Gastrocnemius medialis (tissue), 4 donors: ENCODE measurements around the gene IDH2. TPM values are rescaled to one million over a fixed set of nuclear protein-coding genes. Genes with fewer than 3 reads are reported as not detected.

Source experiments
- ATAC-seq, 2 donors: fragments of 150-250 bp; one replicate each; pipeline ENCODE4 v1.9.1; 2016
- DNase-seq, 2 donors: peaks; one replicate each; pipeline ENCODE4 v3.0.0-alpha.2; 2019
- H3K27ac ChIP-seq, 4 donors: fragments of 200-600 bp; sonication (generic); 1 replicate in 1 of 4; 2 replicates in 3 of 4; pipeline ENCODE4 v1.5.1; 2016 to 2018; ENCODE audit warnings: mild to moderate bottlenecking in 2 of 4, moderate library complexity in 1 of 4
- H3K27me3 ChIP-seq, 3 donors: fragments of 200-600 bp; sonication (generic) in 2 of 3; 1 replicate in 1 of 3; 2 replicates in 2 of 3; pipeline versions ENCODE4 v1.5.1 to v1.6.0; 2016 to 2019; ENCODE audit warnings: mild to moderate bottlenecking in 1 of 3, moderate library complexity in 1 of 3
- H3K36me3 ChIP-seq, 2 donors: fragments of 200-600 bp; sonication (generic) in 1 of 2; one replicate each; pipeline ENCODE4 v1.5.1; 2017 to 2018
- H3K4me1 ChIP-seq, 2 donors: fragments of 200-600 bp; sonication (generic) in 1 of 2; one replicate each; pipeline ENCODE4 v1.5.1; 2016 to 2017; ENCODE audit warnings: mild to moderate bottlenecking in 2 of 2
- H3K4me3 ChIP-seq, 4 donors: fragments of 200-600 bp; sonication (generic) in 3 of 4; 1 replicate in 1 of 4; 2 replicates in 3 of 4; pipeline ENCODE4 v1.5.1; 2016 to 2019; ENCODE audit warnings: mild to moderate bottlenecking in 2 of 4
- H3K9me3 ChIP-seq, 3 donors: fragments of 200-600 bp; sonication (generic) in 2 of 3; 1 replicate in 1 of 3; 2 replicates in 2 of 3; pipeline ENCODE4 v1.5.1; 2016 to 2019
- CTCF ChIP-seq, 5 experiments: fragments of 450-650 bp in 3 of 5; fragments of 200-600 bp in 2 of 5; sonication (generic) in 2 of 5; IDR thresholded peaks in 4 of 5; conservative IDR thresholded peaks in 1 of 5; 1 replicate in 4 of 5; 2 replicates in 1 of 5; pipeline ENCODE4 v1.5.1; 2016 to 2019; ENCODE audit warnings: antibody characterized with exemption in 5 of 5, mild to moderate bottlenecking in 3 of 5, moderate library complexity in 3 of 5
- POLR2A ChIP-seq, 2 donors: fragments of 450-650 bp; IDR thresholded peaks; one replicate each; pipeline ENCODE4 v1.6.1; 2017; ENCODE audit warnings: antibody characterized with exemption in 2 of 2, mild to moderate bottlenecking in 2 of 2, moderate library complexity in 2 of 2
- in situ Hi-C, 4 donors: fragments of 200-750 bp; cut with MboI; loops; one replicate each; pipeline versions ENCODE4 v1.15.0 to v1.8.0; 2017; ENCODE audit warnings: low sequenced_read_pairs in 4 of 4
- intact Hi-C: fragments of 100-400 bp; cut with DNase I; formaldehyde crosslinking; loops from one replicate; pipeline ENCODE4 v1.15.1; 2023; ENCODE audit warnings: low total_unique reads
- total RNA-seq, 4 donors: library from RNA; depleted of rRNA; stranded (reverse); fragments of >200 nt; gene quantifications; one replicate each; pipeline versions ENCODE4 v1.1.0 to v1.2.3, GENCODE V29; 2016

Gene IDH2
- total RNA-seq, 4 donors from 2014 or later = 349 to 547 (median 423) TPM

DNA sequence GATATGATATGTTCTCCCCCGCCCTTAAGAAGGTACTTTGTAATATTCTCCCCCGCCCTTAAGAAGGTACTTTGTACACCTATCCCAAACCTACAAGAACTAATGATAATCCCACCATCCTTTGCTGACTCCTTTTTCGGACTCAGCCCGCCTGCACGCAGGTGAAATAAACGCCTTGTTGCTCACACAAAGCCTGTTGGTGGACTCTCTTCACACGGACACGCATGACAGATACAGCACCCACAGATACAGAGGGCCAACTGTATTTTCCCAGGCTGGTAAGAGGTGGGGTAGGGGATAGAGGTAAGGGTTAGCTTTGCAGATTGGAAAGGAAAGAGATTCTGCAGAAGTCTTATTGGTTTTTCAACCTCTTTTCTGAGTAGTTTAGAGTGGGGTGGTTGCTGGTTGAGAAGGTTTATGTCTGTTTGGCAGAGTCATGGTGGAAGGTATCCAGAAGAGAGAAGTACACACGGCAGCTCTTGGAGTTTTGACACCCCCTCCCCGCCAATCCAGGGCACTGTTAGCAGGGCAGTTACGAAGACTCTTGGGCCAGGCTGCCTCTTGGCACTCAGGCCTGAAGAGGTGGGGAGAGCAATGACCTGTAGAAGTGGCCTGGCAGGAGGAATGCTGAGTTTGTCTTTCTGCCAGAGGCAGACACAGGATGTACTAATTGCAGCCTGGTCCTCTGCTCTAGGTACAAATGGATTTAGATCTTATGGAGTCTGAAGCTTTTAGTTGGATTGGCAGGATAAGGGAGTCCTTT is 36.0 kb upstream of the IDH2 start:
- peak in 1 of 2 donors; percentile 53 for DNase-seq
- H3K36me3 ChIP-seq = no peaks in the 10 kb centered on the region
- H3K4me3 ChIP-seq = no peak overlapping the region
- intact Hi-C loops = no loop called here
- H3K9me3 ChIP-seq = no peaks in the 10 kb centered on the region
- H3K27ac ChIP-seq = peak overlapping the region in 3 of 4 donors; percentile 0 to 31 (median 24)
- H3K27me3 ChIP-seq = no peaks in the 10 kb centered on the region
- TF ChIP-seq CTCF (IDR thresholded peaks at IDR 0.05 in 4 of 5, conservative IDR thresholded peaks at IDR 0.05 in 1 of 5) (no peak), POLR2A (IDR thresholded peaks at IDR 0.05) (no peak)
- H3K4me1 ChIP-seq = peaks cover 5 to 11% of the 10 kb centered on the region in 2 donors
- peak; percentile 62 to 88 for ATAC-seq
- in situ Hi-C loops = no loop called here

- Histone ChIP-seq H3K36me3 (no peaks in the 10 kb centered on the region), H3K4me1 (peaks cover 0 to 5% of the 10 kb centered on the region in 2 donors), H3K27me3 (no peaks in the 10 kb centered on the region), H3K4me3 (no peak overlapping the region), H3K27ac (no peak overlapping the region), H3K9me3 (no peaks in the 10 kb centered on the region)
- ATAC-seq (no peak), DNase-seq (no peak)
- intact Hi-C loops (no loop called here), in situ Hi-C loops (no loop called here)
- TF ChIP-seq POLR2A (IDR thresholded peaks at IDR 0.05) (no peak), CTCF (IDR thresholded peaks at IDR 0.05 in 4 of 5, conservative IDR thresholded peaks at IDR 0.05 in 1 of 5) (no peak)
Observed at GRCh38 chr15:90132437-90132836, 30.2 kb upstream of the IDH2 start.

DNA sequence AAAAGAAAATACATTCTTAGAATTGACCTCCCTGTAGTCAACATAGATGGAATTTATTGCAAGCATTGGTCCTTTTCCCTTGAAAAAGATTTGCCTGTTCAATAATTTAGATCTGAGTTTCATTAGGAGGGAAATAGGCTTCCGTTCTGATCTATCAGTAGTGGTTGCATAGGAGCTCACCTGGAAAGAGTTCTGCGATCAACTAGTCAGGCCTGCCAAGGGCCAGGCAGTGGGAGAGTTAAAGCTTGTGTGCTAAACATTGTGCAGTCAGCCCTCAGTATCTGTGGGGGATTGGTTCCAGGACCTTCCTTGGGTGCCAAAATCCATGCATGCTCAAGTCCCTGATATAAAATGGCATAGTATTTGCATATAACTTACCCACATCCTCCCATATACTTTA is 29.6 kb upstream of the IDH2 start:
- intact Hi-C loops (no loop called here), in situ Hi-C loops (no loop called here)
- ATAC-seq (no peak), DNase-seq (no peak)
- no peaks in the 10 kb centered on the region for H3K36me3 ChIP-seq
- H3K4me1 ChIP-seq = peaks cover 3 to 10% of the 10 kb centered on the region in 2 donors
- no peaks in the 10 kb centered on the region for H3K27me3 ChIP-seq
- H3K4me3 ChIP-seq = no peak overlapping the region
- no peaks in the 10 kb centered on the region for H3K9me3 ChIP-seq
- TF ChIP-seq POLR2A (IDR thresholded peaks at IDR 0.05) (no peak), CTCF (IDR thresholded peaks at IDR 0.05 in 4 of 5, conservative IDR thresholded peaks at IDR 0.05 in 1 of 5) (no peak)
- H3K27ac ChIP-seq = no peak overlapping the region

- ATAC-seq (no peak), DNase-seq (no peak)
- H3K36me3 ChIP-seq = no peaks in the 10 kb centered on the region
- H3K9me3 ChIP-seq = no peaks in the 10 kb centered on the region
- H3K4me3 ChIP-seq = no peak overlapping the region
- intact Hi-C loops (no loop called here), in situ Hi-C loops (no loop called here)
- no peaks in the 10 kb centered on the region for H3K27me3 ChIP-seq
- peaks cover 8 to 18% of the 10 kb centered on the region in 2 donors for H3K4me1 ChIP-seq
- H3K27ac ChIP-seq = no peak overlapping the region
- TF ChIP-seq CTCF (IDR thresholded peaks at IDR 0.05 in 4 of 5, conservative IDR thresholded peaks at IDR 0.05 in 1 of 5) = no peak
Observed at GRCh38 chr15:90130291-90130690, 28.0 kb upstream of the IDH2 start.
